ENCODE measurements around the gene OSMR.

- TF ChIP-seq POLR2AphosphoS5 (IDR thresholded peaks at IDR 0.05; ENCODE audit: low read depth, low read length) (no peak), POLR2A (IDR thresholded peaks at IDR 0.05; ENCODE audit: low read depth, low read length) (no peak)
Observed at GRCh38 chr5:38816083-38817030, 29.5 kb upstream of the OSMR start.
